ENCODE data around the gene ATXN3. TPM values are rescaled to one million over a fixed set of nuclear protein-coding genes. Genes with fewer than 3 reads are reported as not detected.

The ATXN3 gene
- total RNA-seq, 1 experiment from 2014 or later: 24.9 TPM

DNA sequence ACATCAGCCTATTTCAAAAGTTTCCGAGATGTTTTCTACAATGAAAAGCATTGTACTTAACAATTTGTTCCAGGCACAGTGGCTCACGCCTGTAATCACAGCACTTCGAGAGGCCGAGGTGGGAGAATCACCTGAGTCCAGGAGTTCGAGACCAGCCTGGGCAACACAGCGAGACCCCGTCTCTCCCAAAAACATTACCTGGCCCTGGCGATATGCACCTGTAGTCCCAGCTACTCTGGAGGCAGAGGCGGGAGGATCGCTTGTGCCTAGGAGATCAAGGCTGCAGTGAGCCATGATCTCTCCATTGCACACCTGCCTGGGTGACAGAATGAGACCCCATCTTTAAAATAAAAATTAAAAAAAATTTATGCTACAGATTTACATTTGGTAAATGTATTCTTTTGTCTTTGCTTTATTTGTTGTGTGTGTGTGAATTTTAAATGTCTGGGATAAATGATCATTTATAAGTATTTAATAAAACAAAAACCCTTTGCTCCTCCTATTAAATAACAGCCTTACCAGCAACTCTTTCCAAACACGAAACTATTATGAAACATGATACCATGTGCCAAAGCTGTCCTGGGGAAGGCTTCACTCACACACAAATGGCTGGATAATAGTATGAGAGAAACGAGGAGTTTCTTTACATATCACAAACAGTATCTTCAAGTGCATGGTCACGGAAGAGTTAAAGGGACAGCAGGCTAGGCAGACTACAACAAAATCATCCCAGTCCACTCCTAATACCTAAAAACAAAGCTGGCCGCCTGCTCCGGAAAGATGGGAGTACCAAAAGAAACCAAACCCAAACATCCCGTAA lies 1.1 kb downstream of the ATXN3 start:
- Mint-ChIP-seq H3K4me3 (ENCODE audit: unreplicated experiment) (peak overlapping the region; percentile 97), H3K36me3 (ENCODE audit: insufficient read depth, unreplicated experiment) (peaks cover 7% of the 10 kb centered on the region), H3K4me1 (ENCODE audit: insufficient read depth, unreplicated experiment) (peaks cover 24% of the 10 kb centered on the region), H3K27me3 (ENCODE audit: insufficient read depth, unreplicated experiment) (no peaks in the 10 kb centered on the region), H3K9me3 (ENCODE audit: unreplicated experiment) (no peaks in the 10 kb centered on the region), H3K27ac (ENCODE audit: low read depth, unreplicated experiment) (peak overlapping the region; percentile 93)
- TF ChIP-seq, protein P1, sequence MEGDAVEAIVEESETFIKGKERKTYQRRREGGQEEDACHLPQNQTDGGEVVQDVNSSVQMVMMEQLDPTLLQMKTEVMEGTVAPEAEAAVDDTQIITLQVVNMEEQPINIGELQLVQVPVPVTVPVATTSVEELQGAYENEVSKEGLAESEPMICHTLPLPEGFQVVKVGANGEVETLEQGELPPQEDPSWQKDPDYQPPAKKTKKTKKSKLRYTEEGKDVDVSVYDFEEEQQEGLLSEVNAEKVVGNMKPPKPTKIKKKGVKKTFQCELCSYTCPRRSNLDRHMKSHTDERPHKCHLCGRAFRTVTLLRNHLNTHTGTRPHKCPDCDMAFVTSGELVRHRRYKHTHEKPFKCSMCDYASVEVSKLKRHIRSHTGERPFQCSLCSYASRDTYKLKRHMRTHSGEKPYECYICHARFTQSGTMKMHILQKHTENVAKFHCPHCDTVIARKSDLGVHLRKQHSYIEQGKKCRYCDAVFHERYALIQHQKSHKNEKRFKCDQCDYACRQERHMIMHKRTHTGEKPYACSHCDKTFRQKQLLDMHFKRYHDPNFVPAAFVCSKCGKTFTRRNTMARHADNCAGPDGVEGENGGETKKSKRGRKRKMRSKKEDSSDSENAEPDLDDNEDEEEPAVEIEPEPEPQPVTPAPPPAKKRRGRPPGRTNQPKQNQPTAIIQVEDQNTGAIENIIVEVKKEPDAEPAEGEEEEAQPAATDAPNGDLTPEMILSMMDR (IDR thresholded peaks at IDR 0.05; ENCODE audit: unreplicated experiment): no peak
- intact Hi-C loops (cut with micrococcal nuclease): no loop called here
- CTCF ChIA-PET: interaction anchor here (3.9 kb wide), 1 partner anchor 12 kb away, joined by 55 read pairs; no protein-coding TSS in a partner anchor
- POLR2A ChIA-PET: interaction anchor here (0.6 to 6.7 kb wide), 11 partner anchors 8 to 1840 kb away, joined by 3 to 176 read pairs (median 3); partner anchors contain the start of genes CPSF2, NDUFB1 and TRIP11
- BruUV-seq (replicated peaks): TSS peak; percentile 62
- peak; percentile 54 for DNase-seq (ENCODE audit: unreplicated experiment)

DNA sequence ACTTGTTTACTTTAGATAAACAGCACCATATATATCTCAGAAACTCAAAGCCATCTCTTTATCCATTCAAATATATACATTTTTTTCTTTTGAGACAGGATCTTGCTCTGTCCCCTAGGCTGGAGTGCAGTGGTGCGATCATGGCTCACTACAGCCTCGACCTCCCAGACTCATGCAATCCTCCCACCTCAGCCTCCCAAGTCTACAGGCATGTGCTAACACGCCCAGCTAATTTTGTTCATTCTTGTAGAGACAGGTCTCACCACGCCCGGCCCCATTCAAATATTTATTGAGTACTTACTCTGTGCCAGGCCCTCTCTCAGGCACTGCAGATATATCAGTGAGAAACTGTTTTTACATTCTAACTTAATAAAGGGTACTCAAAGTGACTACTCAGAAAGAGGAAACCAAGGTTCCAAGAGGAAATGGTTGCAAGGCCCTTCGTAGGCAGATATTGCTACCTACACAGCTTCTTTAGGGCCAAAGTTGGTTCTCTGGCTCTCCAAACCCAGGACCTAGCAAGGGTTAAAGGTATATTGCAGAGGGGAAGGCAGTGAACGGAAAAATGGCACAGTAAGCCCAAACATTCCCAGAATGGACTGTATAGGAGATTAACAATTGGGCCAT lies 2.9 kb downstream of the ATXN3 start:
- ChIA-PET POLR2A (interaction anchor here (1.2 to 6.7 kb wide), 3 partner anchors 16 to 63 kb away, joined by 3 to 176 read pairs (median 6); partner anchors contain the start of genes CPSF2, NDUFB1 and TRIP11), CTCF (interaction anchor here (0.6 to 0.9 kb wide), 5 partner anchors 53 to 777 kb away, joined by 3 to 5 read pairs (median 3); no protein-coding TSS in a partner anchor)
- H3K36me3 Mint-ChIP-seq (ENCODE audit: insufficient read depth, unreplicated experiment): peaks cover 13% of the 10 kb centered on the region
- H3K9me3 Mint-ChIP-seq (ENCODE audit: unreplicated experiment): no peaks in the 10 kb centered on the region
- no peak overlapping the region for H3K4me3 Mint-ChIP-seq (ENCODE audit: unreplicated experiment)
- H3K27me3 Mint-ChIP-seq (ENCODE audit: insufficient read depth, unreplicated experiment): no peaks in the 10 kb centered on the region
- BruUV-seq (replicated peaks): no TSS peak
- H3K27ac Mint-ChIP-seq (ENCODE audit: low read depth, unreplicated experiment): peak overlapping the region; percentile 9
- peaks cover 34% of the 10 kb centered on the region for H3K4me1 Mint-ChIP-seq (ENCODE audit: insufficient read depth, unreplicated experiment)
- TF ChIP-seq, protein P1 (IDR thresholded peaks at IDR 0.05; ENCODE audit: unreplicated experiment): no peak
- DNase-seq (ENCODE audit: unreplicated experiment): peak; percentile 33
- intact Hi-C loops (cut with micrococcal nuclease): no loop called here

DNA sequence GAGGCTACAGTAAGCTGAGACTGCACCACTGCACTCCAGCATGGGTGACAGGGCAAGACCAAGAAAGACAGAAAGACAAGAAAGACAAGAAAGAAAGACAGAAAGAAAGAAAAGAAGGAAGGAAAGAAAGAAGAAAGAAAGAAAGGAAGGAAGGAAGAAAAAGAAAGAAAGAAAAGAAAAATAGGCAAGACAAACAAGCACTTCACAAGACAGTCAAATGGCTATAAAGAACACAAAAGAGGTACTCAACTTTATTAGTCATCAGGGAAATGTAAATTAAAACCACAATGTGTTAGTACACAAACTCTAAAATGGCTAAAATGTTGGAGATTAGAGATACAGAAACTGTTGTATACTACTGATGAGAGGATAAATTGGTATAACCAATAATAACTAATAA lies 6.6 kb downstream of the ATXN3 start:
- ChIA-PET POLR2A (interaction anchor here (0.7 kb wide), 1 partner anchor 684 kb away, joined by 4 read pairs; no protein-coding TSS in a partner anchor), CTCF (interaction anchor here (0.6 kb wide), 1 partner anchor 360 kb away, joined by 4 read pairs; no protein-coding TSS in a partner anchor)
- H3K4me3 Mint-ChIP-seq (ENCODE audit: unreplicated experiment): no peak overlapping the region
- TF ChIP-seq, protein P1 (IDR thresholded peaks at IDR 0.05; ENCODE audit: unreplicated experiment): no peak
- H3K36me3 Mint-ChIP-seq (ENCODE audit: insufficient read depth, unreplicated experiment): peaks cover 31% of the 10 kb centered on the region
- H3K4me1 Mint-ChIP-seq (ENCODE audit: insufficient read depth, unreplicated experiment): peaks cover 21% of the 10 kb centered on the region
- no TSS peak for BruUV-seq (replicated peaks)
- no peaks in the 10 kb centered on the region for H3K27me3 Mint-ChIP-seq (ENCODE audit: insufficient read depth, unreplicated experiment)
- H3K9me3 Mint-ChIP-seq (ENCODE audit: unreplicated experiment): no peaks in the 10 kb centered on the region
- H3K27ac Mint-ChIP-seq (ENCODE audit: low read depth, unreplicated experiment): no peak overlapping the region
- no peak for DNase-seq (ENCODE audit: unreplicated experiment)
- intact Hi-C loops (cut with micrococcal nuclease): no loop called here

DNA sequence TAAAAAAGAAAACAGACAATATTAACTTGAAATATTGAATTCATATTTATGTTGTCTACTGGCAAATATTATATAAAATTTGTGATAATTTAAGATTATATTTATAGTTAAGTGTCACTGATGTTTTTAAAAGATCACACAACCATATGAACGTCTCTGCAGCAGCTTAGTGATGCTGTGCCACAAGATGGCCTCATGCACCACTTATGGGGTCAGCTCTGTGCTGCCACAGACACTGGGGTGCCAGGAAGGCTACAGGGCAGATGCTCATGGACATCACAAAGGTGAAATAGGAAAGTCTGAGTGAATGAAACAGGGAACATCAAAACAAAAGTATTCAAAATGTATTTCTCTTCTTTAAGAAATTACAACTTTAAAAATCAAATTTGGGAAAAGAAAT lies 13.1 kb downstream of the ATXN3 start:
- intact Hi-C loops (cut with micrococcal nuclease): no loop called here
- ChIA-PET CTCF (interaction anchor here (1.0 kb wide), 1 partner anchor 58 kb away, joined by 3 read pairs; no protein-coding TSS in a partner anchor), POLR2A (interaction anchor here (0.9 kb wide), 1 partner anchor 28 kb away, joined by 3 read pairs; the partner anchor contains the start of gene NDUFB1)
- DNase-seq (ENCODE audit: unreplicated experiment): no peak
- no peaks in the 10 kb centered on the region for H3K27me3 Mint-ChIP-seq (ENCODE audit: insufficient read depth, unreplicated experiment)
- H3K36me3 Mint-ChIP-seq (ENCODE audit: insufficient read depth, unreplicated experiment): peaks cover 57% of the 10 kb centered on the region
- no peak overlapping the region for H3K4me3 Mint-ChIP-seq (ENCODE audit: unreplicated experiment)
- no TSS peak for BruUV-seq (replicated peaks)
- H3K4me1 Mint-ChIP-seq (ENCODE audit: insufficient read depth, unreplicated experiment): no peaks in the 10 kb centered on the region
- no peaks in the 10 kb centered on the region for H3K9me3 Mint-ChIP-seq (ENCODE audit: unreplicated experiment)
- no peak overlapping the region for H3K27ac Mint-ChIP-seq (ENCODE audit: low read depth, unreplicated experiment)
- TF ChIP-seq, protein P1 (IDR thresholded peaks at IDR 0.05; ENCODE audit: unreplicated experiment): no peak

All from MCF 10A (cell line).